ENCODE results near the gene IRF2BPL. TPM values are rescaled to one million over a fixed set of nuclear protein-coding genes. Genes with fewer than 3 reads are reported as not detected.

IRF2BPL gene
- total and polyA plus RNA-seq, 2 of the 8 experiments (the other 6 are each of a cell fraction or from before 2014, with no cell fraction given), result 18.8 to 57.0 TPM

- Histone ChIP-seq H2BK120ac (replicated peaks; ENCODE audit: low read depth, low read length) (peak overlapping the region; percentile 91), H2AFZ (ENCODE audit: low read length) (no peak overlapping the region), H4K20me1 (replicated peaks in 1 of 2; ENCODE audit: control insufficient read depth in 1 of 2, insufficient read depth in 2 of 2, low read length in 2 of 2) (no peaks in the 10 kb centered on the region), H3K18ac (ENCODE audit: extremely low read depth, low read length) (peak overlapping the region; percentile 98), H3K4me2 (ENCODE audit: insufficient read depth in 1 of 2, low read depth in 2 of 2, low read length in 2 of 2) (peak overlapping the region; percentile 88 to 94), H2BK20ac (ENCODE audit: low read length) (0 out of 2 replicates have a peak overlapping the region, but pooled peaks have one; percentile 56), H2BK12ac (ENCODE audit: low read depth, low read length) (peak overlapping the region; percentile 99), H3K23ac (ENCODE audit: insufficient read length) (no peak overlapping the region), H3K9me3 (ENCODE audit: insufficient read depth in 2 of 2, low read depth in 1 of 2, low read length in 1 of 2) (no peaks in the 10 kb centered on the region), H3K4ac (replicated peaks; ENCODE audit: insufficient read length, low read depth, low read length) (peak overlapping the region; percentile 92), H3K4me3 (ENCODE audit: extremely low read depth in 1 of 4, insufficient read depth in 2 of 4, low read depth in 3 of 4, low read length in 4 of 4) (peak overlapping the region; percentile 28 to 60 (median 42)), H3K14ac (ENCODE audit: insufficient read length) (no peak overlapping the region), H3K36me3 (ENCODE audit: control insufficient read depth in 2 of 4, insufficient read depth in 4 of 4, low read length in 3 of 4) (no peaks in the 10 kb centered on the region), H4K5ac (ENCODE audit: insufficient read length, low read depth, low read length) (peak overlapping the region; percentile 78), H3K27me3 (replicated peaks in 1 of 4; ENCODE audit: control insufficient read depth in 3 of 4, extremely low read depth in 1 of 4, insufficient read depth in 3 of 4, low read length in 3 of 4) (peaks cover 0 to 4% (median 2%) of the 10 kb centered on the region in 4 experiments; a peak in 2 of 7 replicates), H2BK5ac (ENCODE audit: low read depth, low read length) (peak overlapping the region; percentile 97), H3K79me1 (ENCODE audit: low read depth, low read length) (0 out of 2 replicates have a peak, but pooled peaks cover 2% of the 10 kb centered on the region), H4K91ac (replicated peaks; ENCODE audit: insufficient read length, low read length) (peak overlapping the region; percentile 96), H3K79me2 (ENCODE audit: control insufficient read depth in 1 of 2, insufficient read depth in 2 of 2, low read length in 2 of 2) (no peaks in the 10 kb centered on the region; a peak in 1 of 4 replicates), H3K56ac (replicated peaks; ENCODE audit: insufficient read length, low read depth, low read length) (peak overlapping the region; percentile 48), H3K9ac (replicated peaks in 1 of 4; ENCODE audit: extremely low read depth in 1 of 4, low read depth in 3 of 4, low read length in 3 of 4) (peak overlapping the region in 3 of 4 experiments; percentile 67 to 81 (median 70); a peak in 6 of 7 replicates), H2BK15ac (ENCODE audit: low read length) (no peak overlapping the region), H3K27ac (ENCODE audit: low read depth, low read length) (peak overlapping the region; percentile 92), H3K23me2 (ENCODE audit: low read depth, low read length) (peaks cover 6% of the 10 kb centered on the region), H4K8ac (ENCODE audit: extremely low read depth, insufficient read depth, low read length) (peak overlapping the region; percentile 93; the same call in 1 of the 2 replicates), H2AK5ac (ENCODE audit: low read depth, low read length) (peak overlapping the region; percentile 89; the same call in 1 of the 2 replicates), H3K4me1 (replicated peaks in 1 of 4; ENCODE audit: control insufficient read depth in 3 of 4, insufficient read depth in 4 of 4, low read length in 3 of 4) (peaks cover 19 to 44% (median 28%) of the 10 kb centered on the region in 4 experiments)
- ChIA-PET POLR2A (ENCODE audit: partially characterized antibody) (interaction anchor here (0.6 to 4.3 kb wide), 14 partner anchors 9 to 288 kb away, joined by 3 to 36 read pairs (median 4); no protein-coding TSS in a partner anchor), CTCF (ENCODE audit: partially characterized antibody) (interaction anchor here (0.8 to 15.7 kb wide), 12 partner anchors 8 to 161 kb away, joined by 3 to 241 read pairs (median 4); no protein-coding TSS in a partner anchor)
- FAIRE-seq, result no peak
- DNase-seq (ENCODE audit: low read depth in 1 of 2, low spot score in 2 of 2), result peak in 1 of 2 experiments; percentile 81
- WGBS, 2 experiments (ENCODE audit: extremely low coverage in 1 of 2, insufficient coverage in 1 of 2, insufficient read length in 1 of 2, insufficient replicate concordance in 2 of 2, low coverage in 1 of 2, low lambda C conversion rate in 2 of 2, missing lambda C conversion rate in 1 of 2), result 2% methylated on average over 32 of the region's 50 CpGs; no CpG with 5 or more reads in 1 of the 2 experiments
- TF ChIP-seq GABPA (IDR thresholded peaks at IDR 0.05; ENCODE audit: borderline replicate concordance, insufficient read depth, low read length), result no peak
- peak; percentile 48 for TF ChIP-seq TAF7 (optimal IDR thresholded peaks at IDR 0.05; ENCODE audit: borderline replicate concordance, low read depth, low read length)
- no peak for TF ChIP-seq KDM5A (IDR thresholded peaks at IDR 0.05; ENCODE audit: low read length)
- TF ChIP-seq SUZ12 (IDR thresholded peaks at IDR 0.05; ENCODE audit: low read length), result no peak
- TF ChIP-seq SIRT6 (IDR thresholded peaks at IDR 0.05; ENCODE audit: low read length), result no peak
- TF ChIP-seq CEBPB (IDR thresholded peaks at IDR 0.05; ENCODE audit: low read depth, low read length), result peak; percentile 98
- TF ChIP-seq POU5F1 (IDR thresholded peaks at IDR 0.05; ENCODE audit: low read depth, low read length), result no peak
Measured at GRCh38 chr14:77032844-77033621, 4.5 kb upstream of the IRF2BPL start.
